Measurements from ENCODE around the gene SYNE1.

DNA sequence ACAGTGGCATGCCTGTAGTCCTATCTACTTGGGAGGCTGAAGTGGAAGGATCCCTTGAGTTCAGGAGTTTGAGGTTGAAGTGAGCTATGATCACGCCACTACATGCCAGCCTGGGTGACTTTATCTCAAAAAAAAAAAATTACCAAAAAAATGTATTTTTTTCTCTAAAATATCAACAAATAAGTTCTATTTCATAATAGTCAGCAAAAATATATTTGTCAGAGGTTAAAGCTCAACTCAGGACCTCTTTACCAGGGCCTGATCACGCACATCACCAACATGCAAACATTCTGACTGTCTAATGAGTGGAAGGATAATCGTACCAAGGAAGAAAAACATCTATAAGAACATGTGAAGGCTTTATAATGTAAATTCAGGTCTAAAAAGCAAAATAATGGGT, 387.0 kb downstream of the SYNE1 start:
- TF ChIP-seq, protein P1, sequence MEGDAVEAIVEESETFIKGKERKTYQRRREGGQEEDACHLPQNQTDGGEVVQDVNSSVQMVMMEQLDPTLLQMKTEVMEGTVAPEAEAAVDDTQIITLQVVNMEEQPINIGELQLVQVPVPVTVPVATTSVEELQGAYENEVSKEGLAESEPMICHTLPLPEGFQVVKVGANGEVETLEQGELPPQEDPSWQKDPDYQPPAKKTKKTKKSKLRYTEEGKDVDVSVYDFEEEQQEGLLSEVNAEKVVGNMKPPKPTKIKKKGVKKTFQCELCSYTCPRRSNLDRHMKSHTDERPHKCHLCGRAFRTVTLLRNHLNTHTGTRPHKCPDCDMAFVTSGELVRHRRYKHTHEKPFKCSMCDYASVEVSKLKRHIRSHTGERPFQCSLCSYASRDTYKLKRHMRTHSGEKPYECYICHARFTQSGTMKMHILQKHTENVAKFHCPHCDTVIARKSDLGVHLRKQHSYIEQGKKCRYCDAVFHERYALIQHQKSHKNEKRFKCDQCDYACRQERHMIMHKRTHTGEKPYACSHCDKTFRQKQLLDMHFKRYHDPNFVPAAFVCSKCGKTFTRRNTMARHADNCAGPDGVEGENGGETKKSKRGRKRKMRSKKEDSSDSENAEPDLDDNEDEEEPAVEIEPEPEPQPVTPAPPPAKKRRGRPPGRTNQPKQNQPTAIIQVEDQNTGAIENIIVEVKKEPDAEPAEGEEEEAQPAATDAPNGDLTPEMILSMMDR (IDR thresholded peaks at IDR 0.05 in 8 of 11, conservative IDR thresholded peaks at IDR 0.05 in 3 of 11) = no peak
- no peak for TF ChIP-seq POLR2AphosphoS5 (IDR thresholded peaks at IDR 0.05)
- TF ChIP-seq POLR2A (IDR thresholded peaks at IDR 0.05) = no peak
